Smooth muscle cell (in vitro differentiated cells): ENCODE results near the gene VWA3B. TPM values are rescaled to one million over a fixed set of nuclear protein-coding genes. Genes with fewer than 3 reads are reported as not detected.

Experiments
- DNase-seq: peaks from one replicate; lab custom pipeline; 2025; ENCODE audit not compliant: unreplicated experiment; lab: John Stamatoyannopoulos, UW
- H2AFZ ChIP-seq: fragments of 200-600 bp; sonication (generic); 2 replicates; pipeline ENCODE4 v1.6.0; 2016; ENCODE audit warnings: antibody characterized with exemption, low read depth, mild to moderate bottlenecking
- H3F3A ChIP-seq: fragments of 200-600 bp; sonication (generic); 2 replicates; pipeline ENCODE4 v1.6.0; 2017; ENCODE audit warnings: antibody characterized with exemption, low read depth
- H3K27ac ChIP-seq: fragments of 200-600 bp; sonication (generic); 2 replicates; pipeline ENCODE4 v1.5.1; 2016; ENCODE audit warnings: low read depth, mild to moderate bottlenecking
- H3K27me3 ChIP-seq: fragments of 200-600 bp; sonication (generic); 2 replicates; pipeline ENCODE4 v1.6.1; 2016; ENCODE audit warnings: low read depth, mild to moderate bottlenecking
- H3K36me3 ChIP-seq: fragments of 200-600 bp; sonication (generic); 2 replicates; pipeline ENCODE4 v1.5.1; 2016; ENCODE audit warnings: low read depth
- H3K4me1 ChIP-seq: fragments of 200-600 bp; sonication (generic); 2 replicates; pipeline ENCODE4 v1.5.1; 2016; ENCODE audit warnings: low read depth
- H3K4me2 ChIP-seq: fragments of 200-600 bp; sonication (generic); 2 replicates; pipeline ENCODE4 v1.6.0; 2016; ENCODE audit warnings: mild to moderate bottlenecking
- H3K4me3 ChIP-seq: fragments of 200-600 bp; sonication (generic); 2 replicates; pipeline ENCODE4 v1.5.1; 2016; ENCODE audit warnings: mild to moderate bottlenecking
- H3K79me2 ChIP-seq: fragments of 200-600 bp; sonication (generic); 2 replicates; pipeline ENCODE4 v1.6.0; 2016; ENCODE audit warnings: low read depth, mild to moderate bottlenecking
- H3K9ac ChIP-seq: fragments of 200-600 bp; sonication (generic); 2 replicates; pipeline ENCODE4 v1.6.0; 2016; ENCODE audit warnings: low read depth
- H3K9me3 ChIP-seq: fragments of 200-600 bp; sonication (generic); replicated peaks from 2 replicates; pipeline ENCODE4 v1.5.1; 2016; ENCODE audit warnings: low read depth
- H4K20me1 ChIP-seq: fragments of 200-600 bp; sonication (generic); 2 replicates; pipeline ENCODE4 v1.6.0; 2016; ENCODE audit warnings: low read depth
- CTCF ChIP-seq: fragments of 200-600 bp; sonication (generic); IDR thresholded peaks from 2 replicates; pipeline ENCODE4 v1.5.1; 2017; ENCODE audit warnings: borderline replicate concordance, mild to moderate bottlenecking, antibody characterized with exemption; ENCODE audit not compliant: insufficient read depth, poor library complexity, severe bottlenecking
- WGBS: methylation state at CpG from one replicate; pipeline ENCODE4 v1.1.7; 2016; ENCODE audit warnings: low lambda C conversion rate; 5-methylcytosine and 5-hydroxymethylcytosine counted together
- polyA plus RNA-seq: library from polyadenylated mRNA; unstranded; fragments of >200 nt; fragmentation: Nextera tagmentation; extraction: Ambion mirVana; gene quantifications from 2 replicates; pipeline ENCODE4 v1.2.1, GENCODE V29; 2016
- total RNA-seq: library from RNA; depleted of rRNA; stranded (reverse); fragments of >200 nt; gene quantifications from 2 replicates; pipeline ENCODE4 v1.2.3, GENCODE V29; 2014

The VWA3B gene
- total and polyA plus RNA-seq, 2 experiments from 2014 or later: not detected

- Histone ChIP-seq H3K27me3 (peaks cover 4% of the 10 kb centered on the region), H3K27ac (no peak overlapping the region), H3K4me2 (no peak overlapping the region), H2AFZ (no peak overlapping the region), H3K9me3 (no peaks in the 10 kb centered on the region), H3K9ac (no peak overlapping the region), H3K79me2 (no peaks in the 10 kb centered on the region), H3K4me3 (no peak overlapping the region), H4K20me1 (no peaks in the 10 kb centered on the region), H3F3A (no peaks in the 10 kb centered on the region), H3K36me3 (no peaks in the 10 kb centered on the region), H3K4me1 (no peaks in the 10 kb centered on the region)
- DNase-seq: no peak
- peak; percentile 7 for TF ChIP-seq CTCF
- 62% methylated on average over 8 of the region's 8 CpGs for WGBS
Observed at GRCh38 chr2:98157557-98157956, 70.6 kb downstream of the VWA3B start.

DNA sequence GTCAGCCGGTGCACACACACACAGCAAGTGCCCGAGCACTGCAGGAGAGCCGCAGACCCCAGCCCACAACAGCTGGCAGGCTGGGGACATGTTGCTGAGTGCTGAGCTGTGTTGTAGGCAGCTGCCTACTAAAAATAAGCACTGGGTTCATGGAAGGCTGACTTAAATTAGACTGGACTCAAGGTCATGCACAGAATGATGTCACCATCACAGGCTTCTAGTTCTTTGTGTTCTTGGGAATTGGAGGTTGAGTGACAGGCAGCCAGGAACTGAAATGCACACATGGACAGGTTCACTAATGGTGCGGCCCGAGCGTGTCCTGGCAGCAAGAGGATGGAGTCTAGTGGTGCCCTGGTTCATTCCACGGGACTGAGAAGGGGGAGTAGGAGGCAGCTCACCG lies 71.3 kb downstream of the VWA3B start:
- no peak for DNase-seq
- 96% methylated on average over 7 of the region's 8 CpGs for WGBS
- H3K27ac ChIP-seq: no peak overlapping the region
- H3K4me3 ChIP-seq: no peak overlapping the region
- H3K79me2 ChIP-seq: no peaks in the 10 kb centered on the region
- no peak overlapping the region for H2AFZ ChIP-seq
- H3K27me3 ChIP-seq: peaks cover 4% of the 10 kb centered on the region
- no peaks in the 10 kb centered on the region for H4K20me1 ChIP-seq
- no peaks in the 10 kb centered on the region for H3K36me3 ChIP-seq
- no peak overlapping the region for H3K4me2 ChIP-seq
- no peaks in the 10 kb centered on the region for H3F3A ChIP-seq
- no peaks in the 10 kb centered on the region for H3K9me3 ChIP-seq
- no peak overlapping the region for H3K9ac ChIP-seq
- TF ChIP-seq CTCF: no peak
- H3K4me1 ChIP-seq: no peaks in the 10 kb centered on the region

GRCh38 chr2:98160554-98160953 lies 73.6 kb downstream of the VWA3B start:
- Histone ChIP-seq H3K27ac (no peak overlapping the region), H3K4me3 (no peak overlapping the region), H3K79me2 (no peaks in the 10 kb centered on the region), H3K36me3 (no peaks in the 10 kb centered on the region), H3K9ac (no peak overlapping the region), H3K4me1 (no peaks in the 10 kb centered on the region), H3K9me3 (no peaks in the 10 kb centered on the region), H3F3A (no peaks in the 10 kb centered on the region), H4K20me1 (no peaks in the 10 kb centered on the region), H3K4me2 (peak overlapping the region; percentile 40), H3K27me3 (no peaks in the 10 kb centered on the region), H2AFZ (peak overlapping the region; percentile 75)
- no peak for TF ChIP-seq CTCF
- WGBS: 21% methylated on average over 4 of the region's 4 CpGs
- DNase-seq: no peak

- Histone ChIP-seq H3K9ac (no peak overlapping the region), H3K79me2 (no peaks in the 10 kb centered on the region), H3F3A (no peaks in the 10 kb centered on the region), H3K4me3 (no peak overlapping the region), H3K4me1 (no peaks in the 10 kb centered on the region), H3K9me3 (no peaks in the 10 kb centered on the region), H3K36me3 (no peaks in the 10 kb centered on the region), H3K27ac (no peak overlapping the region), H4K20me1 (no peaks in the 10 kb centered on the region), H2AFZ (no peak overlapping the region), H3K27me3 (no peaks in the 10 kb centered on the region), H3K4me2 (no peak overlapping the region)
- no peak for DNase-seq
- 93% methylated on average over 4 of the region's 4 CpGs for WGBS
- no peak for TF ChIP-seq CTCF
Observed at GRCh38 chr2:98161186-98161585, 74.2 kb downstream of the VWA3B start.
